Psoas muscle (tissue), 8 donors: ENCODE results near the gene MYH7. TPM values are rescaled to one million over a fixed set of nuclear protein-coding genes. Genes with fewer than 3 reads are reported as not detected.
A peak's percentile ranks its signal among the peaks of the same experiment; 100 is the strongest.

Source experiments
- ATAC-seq, 4 donors: fragments of 200-7000 bp; cut with Tn5 transposase; one replicate each; pipeline ENCODE4 v1.9.1; 2020; ENCODE audit warnings: moderate library complexity in 3 of 4, mild to moderate bottlenecking in 2 of 4
- DNase-seq, 2 donors: peaks; one replicate each; pipeline ENCODE4 v3.0.0-alpha.2; 2020
- H3K27ac ChIP-seq: fragments of 200-600 bp; one replicate; pipeline ENCODE4 v1.8.0; 2022
- H3K27me3 ChIP-seq, 3 donors: fragments of 200-600 bp in 1 of 3; one replicate each; pipeline versions ENCODE4 v1.6.1 to v1.8.0; 2013 to 2022; ENCODE audit warnings: low read length in 2 of 3, mild to moderate bottlenecking in 2 of 3, moderate library complexity in 1 of 3; ENCODE audit not compliant: insufficient read depth in 3 of 3
- H3K36me3 ChIP-seq, 2 donors: fragments of 200-600 bp in 1 of 2; one replicate each; pipeline versions ENCODE4 v1.6.1 to v1.8.0; 2013 to 2022; ENCODE audit warnings: low read depth in 1 of 2, mild to moderate bottlenecking in 1 of 2, moderate library complexity in 1 of 2; ENCODE audit not compliant: insufficient read depth in 1 of 2
- H3K4me1 ChIP-seq: fragments of 200-600 bp; one replicate; pipeline ENCODE4 v1.8.0; 2022
- H3K4me3 ChIP-seq: fragments of 200-600 bp; one replicate; pipeline ENCODE4 v1.8.0; 2022; ENCODE audit warnings: mild to moderate bottlenecking
- H3K9me3 ChIP-seq: fragments of 200-600 bp; one replicate; pipeline ENCODE4 v1.8.0; 2022
- CTCF ChIP-seq: fragments of 200-600 bp; IDR thresholded peaks from one replicate; pipeline ENCODE4 v1.8.0; 2022; ENCODE audit warnings: antibody characterized with exemption
- WGBS, 3 donors: extraction: QIAGEN DNeasy Blood & Tissue Kit; methylation state at CpG; one replicate each; pipeline versions ENCODE4 v1.1.6 to v1.1.7; 2013; 5-methylcytosine and 5-hydroxymethylcytosine counted together
- intact Hi-C, 2 donors: fragments of 100-400 bp; cut with DNase I; formaldehyde crosslinking; loops; one replicate each; pipeline versions ENCODE4 v1.11.0 to v1.14.2; 2022
- polyA plus RNA-seq, 3 donors: library from polyadenylated mRNA; stranded (reverse); fragments of 200-250 nt; gene quantifications; one replicate each; pipeline ENCODE4 v1.2.3, GENCODE V29; 2013
- total RNA-seq, 4 donors: library from RNA; stranded (reverse); fragmentation: NEBNext Ultra II Directional in 2 of 4; extraction: Animal tissue kit (Norgen Biotek cat#: 25700) in 2 of 4; gene quantifications; one replicate each; pipeline versions ENCODE4 v1.2.1 to v1.2.4, GENCODE V29; 2021 to 2023
- donor health status: healthy with polysubstance abuse.
- donor health status: DM: no; HTN: no; CAD: no; lungs with moderate emphysema.
- donor health status: Bipolar disorder and iron deficiency.
- donor health status: healthy.
- donor health status: DM: yes; HTN: yes; CAD: no.
- donor health status: DM: no; HTN: no; CAD: no.
- donor health status: DM: no; HTN: no; CAD: no.
- donor health status: DM: yes; HTN: yes; CAD: no.

Gene MYH7
- total and polyA plus RNA-seq, 7 donors, result 1,035 to 15,830 (median 4,588) TPM

GRCh38 chr14:23481362-23481970 lies 46.0 kb upstream of the MYH7 start:
- Histone ChIP-seq H3K36me3 (peaks cover 8 to 44% of the 10 kb centered on the region in 2 donors), H3K4me1 (no peaks in the 10 kb centered on the region), H3K9me3 (no peaks in the 10 kb centered on the region), H3K27ac (no peak overlapping the region), H3K27me3 (no peaks in the 10 kb centered on the region), H3K4me3 (no peak overlapping the region)
- intact Hi-C loops, result no loop called here
- DNase-seq, result no peak
- no peak for TF ChIP-seq CTCF
- WGBS, 3 donors, result 53 to 62% (median 57%) methylated on average over 3 of the region's 3 CpGs
- ATAC-seq, result no peak

GRCh38 chr14:23478109-23478759 lies 42.8 kb upstream of the MYH7 start:
- Histone ChIP-seq H3K4me3 (no peak overlapping the region), H3K36me3 (peaks cover 24 to 76% of the 10 kb centered on the region in 2 donors), H3K9me3 (no peaks in the 10 kb centered on the region), H3K4me1 (no peaks in the 10 kb centered on the region), H3K27ac (no peak overlapping the region), H3K27me3 (no peaks in the 10 kb centered on the region)
- intact Hi-C loops, result loop anchor here in 1 of 2 donors (1.0 kb wide), 1 partner anchor 84 kb away; no protein-coding TSS in a partner anchor
- 25 to 42% (median 42%) methylated on average over 5 of the region's 5 CpGs for WGBS, 3 donors
- TF ChIP-seq CTCF, result peak; percentile 83
- peak; percentile 50 to 83 (median 68) for ATAC-seq
- DNase-seq, result peak; percentile 46 to 64

- peaks cover 12 to 57% of the 10 kb centered on the region in 2 donors for H3K36me3 ChIP-seq
- no peak for TF ChIP-seq CTCF
- peaks cover 10% of the 10 kb centered on the region for H3K4me1 ChIP-seq
- H3K27ac ChIP-seq, result no peak overlapping the region
- no peaks in the 10 kb centered on the region for H3K27me3 ChIP-seq
- H3K4me3 ChIP-seq, result no peak overlapping the region
- 87 to 95% (median 93%) methylated on average over 1 of the region's 1 CpG for WGBS, 3 donors
- ATAC-seq, result no peak
- H3K9me3 ChIP-seq, result no peaks in the 10 kb centered on the region
- DNase-seq, result no peak
- intact Hi-C loops, result no loop called here
Measured at GRCh38 chr14:23470947-23471346, 35.5 kb upstream of the MYH7 start.

- peaks cover 2 to 47% of the 10 kb centered on the region in 2 donors for H3K36me3 ChIP-seq
- DNase-seq, result no peak
- peak; percentile 0 to 23 (median 12) for ATAC-seq
- H3K9me3 ChIP-seq, result no peaks in the 10 kb centered on the region
- TF ChIP-seq CTCF, result no peak
- WGBS, 3 donors, result 1 to 2% (median 1%) methylated on average over 11 of the region's 11 CpGs
- H3K4me1 ChIP-seq, result peaks cover 10% of the 10 kb centered on the region
- H3K4me3 ChIP-seq, result peak overlapping the region; percentile 86
- peak overlapping the region; percentile 89 for H3K27ac ChIP-seq
- H3K27me3 ChIP-seq, result no peaks in the 10 kb centered on the region
- intact Hi-C loops, result loop anchor here in 1 of 2 donors (5.0 kb wide), 1 partner anchor 148 kb away; the partner anchor contains the start of gene PABPN1
Measured at GRCh38 chr14:23469906-23470403, 34.5 kb upstream of the MYH7 start.
